NT2/D1 (cell line): ENCODE measurements around the gene B3GALNT1.

ENCODE experiments used
- DNase-seq: peaks from one replicate; pipeline ENCODE4 v3.0.0-alpha.2; 2011; ENCODE audit warnings: low read depth, low spot score
- H3K27me3 ChIP-seq: 2 replicates; pipeline ENCODE4 v1.6.0; 2011; ENCODE audit warnings: mild to moderate bottlenecking; ENCODE audit not compliant: insufficient read length, insufficient read depth
- H3K36me3 ChIP-seq: 2 replicates; pipeline ENCODE4 v1.6.1; 2011; ENCODE audit warnings: mild to moderate bottlenecking, low read length, mixed read lengths; ENCODE audit not compliant: insufficient read depth, insufficient read length
- H3K4me1 ChIP-seq: 2 replicates; pipeline ENCODE4 v1.5.1; 2011; ENCODE audit not compliant: insufficient read depth, insufficient read length
- H3K4me3 ChIP-seq: 2 replicates; pipeline ENCODE4 v1.5.1; 2011; ENCODE audit warnings: low read depth; ENCODE audit not compliant: insufficient read length
- H3K9ac ChIP-seq: 2 replicates; pipeline ENCODE4 v1.6.0; 2011; ENCODE audit warnings: low read depth; ENCODE audit not compliant: insufficient read length
- H3K9me3 ChIP-seq: 2 replicates; pipeline ENCODE4 v1.5.1; 2011; ENCODE audit warnings: mild to moderate bottlenecking, low read length; ENCODE audit not compliant: insufficient read depth
- SUZ12 ChIP-seq: IDR thresholded peaks from 2 replicates; pipeline ENCODE4 v1.6.1; 2011; ENCODE audit not compliant: insufficient read length, insufficient read depth; ENCODE audit errors: extremely low read depth
- YY1 ChIP-seq: IDR thresholded peaks from 2 replicates; pipeline ENCODE4 v1.6.1; 2011; ENCODE audit not compliant: insufficient read length, insufficient read depth
- ZNF274 ChIP-seq: IDR thresholded peaks from 2 replicates; pipeline ENCODE4 v1.6.1; 2011; ENCODE audit warnings: mild to moderate bottlenecking, low read depth, low read length

The B3GALNT1 gene

DNA sequence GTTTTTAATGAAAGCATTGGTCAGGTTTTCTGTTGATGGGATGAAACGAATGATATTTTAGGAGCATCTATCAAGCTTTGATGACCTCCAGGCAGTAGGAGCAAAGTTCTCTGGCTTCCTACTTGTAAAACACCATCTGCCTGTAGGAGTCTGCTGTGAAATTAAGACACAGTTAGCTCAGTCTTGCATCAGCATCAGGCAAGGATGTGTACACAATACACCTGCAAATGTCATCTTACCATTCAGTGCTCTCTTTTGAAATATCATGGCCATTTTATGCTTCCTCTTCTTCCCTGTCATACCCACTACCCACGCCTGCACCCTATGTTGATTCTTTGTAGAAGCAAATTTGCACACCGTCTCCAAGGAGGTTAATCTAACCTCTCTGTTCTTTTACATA is 38.2 kb downstream of the B3GALNT1 start:
- TF ChIP-seq YY1: no peak
- no peak for TF ChIP-seq SUZ12
- no peak for TF ChIP-seq ZNF274
- H3K9ac ChIP-seq: no peak overlapping the region
- H3K36me3 ChIP-seq: no peaks in the 10 kb centered on the region
- H3K9me3 ChIP-seq: no peaks in the 10 kb centered on the region
- no peak for DNase-seq
- no peak overlapping the region for H3K4me3 ChIP-seq
- no peaks in the 10 kb centered on the region for H3K27me3 ChIP-seq
- H3K4me1 ChIP-seq: no peaks in the 10 kb centered on the region

DNA sequence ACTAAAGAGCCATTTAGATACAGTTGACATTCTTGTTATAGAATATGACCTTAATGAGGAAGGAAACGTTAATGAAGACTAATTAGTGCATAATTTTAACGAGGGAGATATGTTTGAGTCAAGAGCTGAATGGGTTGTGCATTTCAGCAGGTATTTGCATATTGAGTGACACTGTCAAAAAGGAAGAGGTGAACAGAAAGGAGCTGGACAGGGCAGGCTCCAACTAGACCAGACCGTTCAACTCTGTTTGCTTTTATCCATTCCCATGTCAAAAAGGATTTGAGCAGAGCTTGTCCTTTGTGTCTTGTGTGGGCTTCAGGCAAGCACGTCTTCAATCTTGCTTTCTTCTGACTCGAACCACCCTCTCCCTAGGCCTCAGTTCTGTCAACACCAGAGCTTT is 40.7 kb downstream of the B3GALNT1 start:
- Histone ChIP-seq H3K27me3 (no peaks in the 10 kb centered on the region), H3K4me1 (no peaks in the 10 kb centered on the region), H3K36me3 (no peaks in the 10 kb centered on the region), H3K9me3 (no peaks in the 10 kb centered on the region), H3K4me3 (no peak overlapping the region), H3K9ac (no peak overlapping the region)
- TF ChIP-seq YY1 (no peak), ZNF274 (no peak), SUZ12 (no peak)
- no peak for DNase-seq

DNA sequence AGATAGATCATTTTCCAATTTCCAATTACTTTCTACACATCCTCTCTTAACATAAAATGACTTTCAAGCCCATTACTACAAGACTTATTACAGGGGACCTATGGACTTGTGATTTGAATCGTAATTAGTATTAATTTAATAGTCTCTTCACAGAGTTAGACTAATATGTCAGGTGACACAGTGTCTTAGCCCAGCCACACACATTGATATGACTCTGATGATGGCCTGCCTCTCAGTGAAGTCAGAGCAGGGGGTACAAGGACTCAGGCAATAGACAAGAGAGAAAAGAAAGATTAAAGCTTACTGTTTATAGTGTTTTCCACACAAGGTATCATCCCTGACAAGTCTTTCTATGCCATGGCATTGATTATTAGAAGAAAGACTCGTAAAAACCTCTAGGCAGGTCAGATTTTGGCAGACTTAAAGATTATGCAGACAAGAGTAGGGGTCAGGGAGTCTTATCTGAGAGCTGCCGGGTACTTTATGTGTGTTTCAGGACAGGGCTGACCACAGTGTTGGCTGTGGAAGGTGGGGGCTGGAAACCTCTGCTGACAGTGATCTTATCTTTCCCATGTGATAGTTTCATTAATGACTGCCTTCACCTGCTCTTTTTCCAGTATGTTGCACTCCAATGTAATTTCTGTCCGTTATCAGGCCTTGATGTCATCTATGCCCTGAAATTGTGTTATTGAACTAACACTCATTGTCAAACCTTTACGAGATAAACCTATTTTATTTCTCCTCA is 50.1 kb downstream of the B3GALNT1 start:
- Histone ChIP-seq H3K4me1 (no peaks in the 10 kb centered on the region), H3K9ac (no peak overlapping the region), H3K36me3 (no peaks in the 10 kb centered on the region), H3K27me3 (no peaks in the 10 kb centered on the region), H3K4me3 (no peak overlapping the region), H3K9me3 (no peaks in the 10 kb centered on the region)
- no peak for DNase-seq
- TF ChIP-seq ZNF274 (no peak), YY1 (no peak), SUZ12 (no peak)

DNA sequence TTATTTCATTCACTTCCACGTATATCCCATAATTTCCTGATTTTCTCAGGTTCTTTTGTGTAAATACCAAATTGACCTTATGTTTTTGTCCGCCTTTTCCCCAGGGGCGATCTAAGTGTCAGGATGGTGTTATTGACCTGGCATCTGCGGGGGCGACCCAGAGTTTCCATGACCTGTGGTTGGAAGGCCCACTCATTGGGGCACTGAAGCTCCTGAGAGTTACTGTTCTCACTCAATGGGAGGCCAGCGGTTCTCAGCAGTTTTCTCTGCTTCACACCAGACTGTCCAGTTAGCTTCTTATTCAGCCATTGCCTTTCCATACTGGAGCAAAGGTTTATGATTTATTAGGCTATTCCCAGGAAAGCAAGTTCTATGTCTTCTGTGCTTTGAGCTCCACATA is 53.3 kb downstream of the B3GALNT1 start:
- H3K9me3 ChIP-seq: no peaks in the 10 kb centered on the region
- DNase-seq: no peak
- TF ChIP-seq YY1 (no peak), ZNF274 (no peak), SUZ12 (no peak)
- no peaks in the 10 kb centered on the region for H3K36me3 ChIP-seq
- no peaks in the 10 kb centered on the region for H3K4me1 ChIP-seq
- no peak overlapping the region for H3K4me3 ChIP-seq
- H3K27me3 ChIP-seq: no peaks in the 10 kb centered on the region
- H3K9ac ChIP-seq: no peak overlapping the region

DNA sequence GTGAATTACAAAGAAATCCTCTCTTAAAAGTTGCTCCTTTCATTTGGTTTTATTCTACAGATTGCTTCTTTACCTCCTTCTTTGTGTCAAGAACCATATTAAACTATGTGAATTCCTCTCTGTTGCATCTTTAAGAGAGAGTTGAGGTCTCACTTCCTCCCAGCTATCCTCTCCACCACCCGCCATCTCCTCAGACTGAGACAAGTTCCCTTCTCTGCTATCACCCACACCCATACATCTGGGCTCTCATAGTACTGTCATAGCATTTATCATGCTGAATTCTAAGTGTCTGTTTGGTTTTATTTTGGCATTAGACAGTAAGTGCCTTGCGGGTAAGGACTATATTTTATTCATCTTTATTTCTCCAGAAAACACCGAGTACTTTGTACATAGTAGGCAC is 54.2 kb downstream of the B3GALNT1 start:
- Histone ChIP-seq H3K9me3 (no peaks in the 10 kb centered on the region), H3K4me3 (no peak overlapping the region), H3K36me3 (no peaks in the 10 kb centered on the region), H3K9ac (no peak overlapping the region), H3K4me1 (no peaks in the 10 kb centered on the region), H3K27me3 (no peaks in the 10 kb centered on the region)
- DNase-seq: no peak
- TF ChIP-seq SUZ12: no peak
- TF ChIP-seq YY1: no peak
- TF ChIP-seq ZNF274: no peak

DNA sequence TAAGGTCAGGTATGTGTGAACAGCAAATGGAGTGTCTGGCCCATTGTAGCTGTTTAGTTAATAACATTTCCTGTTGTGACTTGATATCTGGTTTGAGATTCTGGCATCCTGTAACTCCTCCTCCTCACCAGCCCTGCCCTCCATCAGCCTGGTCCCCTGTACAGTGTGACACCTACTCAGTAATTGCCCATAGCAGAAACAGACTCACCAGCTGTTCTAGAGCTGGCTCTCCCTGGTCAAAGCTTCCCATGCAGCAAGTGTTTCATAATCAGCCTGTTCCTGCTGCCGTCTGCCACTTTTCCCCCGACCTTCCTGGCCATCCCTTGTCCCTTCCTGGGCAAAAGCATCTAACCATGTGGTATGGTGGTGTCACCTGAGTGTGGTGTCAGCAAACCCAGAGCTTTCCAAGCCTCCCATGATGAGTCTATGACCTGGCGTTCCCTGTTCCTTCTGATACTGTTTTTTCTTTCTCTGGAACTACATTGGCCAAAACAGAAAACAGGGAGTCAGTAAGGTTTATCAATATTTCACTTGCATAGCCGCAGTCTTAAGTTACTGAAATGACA is 55.4 kb downstream of the B3GALNT1 start:
- no peaks in the 10 kb centered on the region for H3K36me3 ChIP-seq
- TF ChIP-seq ZNF274: no peak
- no peak for TF ChIP-seq YY1
- TF ChIP-seq SUZ12: no peak
- no peak for DNase-seq

DNA sequence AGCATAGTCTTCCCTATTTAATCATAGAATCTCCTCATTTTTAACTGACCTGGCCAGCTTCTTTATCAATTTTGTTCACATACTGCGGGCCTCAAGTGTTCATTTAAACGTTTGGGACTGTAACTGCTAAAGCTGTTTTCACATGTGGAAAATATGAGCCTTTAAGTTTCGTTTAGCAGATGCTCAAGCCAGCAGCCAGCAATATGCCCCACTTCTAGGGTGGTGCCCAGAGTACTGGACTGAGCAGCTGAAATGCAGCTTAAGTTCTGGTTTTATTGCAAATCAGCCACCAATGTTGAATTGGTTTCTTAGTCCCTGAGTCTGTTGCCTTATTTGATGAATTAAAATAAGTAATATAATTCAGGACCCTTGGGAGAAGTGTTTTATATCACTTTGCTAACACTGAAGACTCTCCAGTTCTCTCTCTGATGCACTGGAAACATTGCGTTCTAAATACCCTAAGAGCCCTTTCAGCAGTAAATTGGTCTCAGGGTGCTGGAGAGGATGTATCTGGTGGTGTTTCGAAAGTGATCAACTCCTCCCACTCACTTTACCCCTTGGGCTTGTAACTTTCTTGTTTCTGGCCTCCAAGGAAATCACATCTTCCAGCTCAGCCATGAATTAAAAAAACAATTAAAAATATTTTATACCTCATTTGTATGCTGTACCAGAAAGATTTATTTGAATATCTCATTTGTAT is 61.7 kb downstream of the B3GALNT1 start:
- DNase-seq: no peak
- no peak for TF ChIP-seq ZNF274
- no peak for TF ChIP-seq SUZ12
- no peak for TF ChIP-seq YY1
- Histone ChIP-seq H3K9me3 (no peaks in the 10 kb centered on the region), H3K4me3 (no peak overlapping the region), H3K4me1 (no peaks in the 10 kb centered on the region), H3K9ac (no peak overlapping the region), H3K27me3 (no peaks in the 10 kb centered on the region), H3K36me3 (no peaks in the 10 kb centered on the region)

More for the DNA sequence above, 55.4 kb downstream of the B3GALNT1 start:
- Histone ChIP-seq H3K9ac (no peak overlapping the region), H3K4me3 (no peak overlapping the region), H3K9me3 (no peaks in the 10 kb centered on the region), H3K27me3 (no peaks in the 10 kb centered on the region), H3K4me1 (no peaks in the 10 kb centered on the region)
